ENCODE data around the gene CSH2. TPM values are rescaled to one million over a fixed set of nuclear protein-coding genes. Genes with fewer than 3 reads are reported as not detected.
A peak's percentile ranks its signal among the peaks of the same experiment; 100 is the strongest.

The CSH2 gene
- total and polyA plus RNA-seq, 2 of the 13 experiments (the other 11 are each of a cell fraction or from before 2014, with no cell fraction given) = not detected

GRCh38 chr17:63848834-63849689 is 24.4 kb downstream of the CSH2 start (continued):
- TF ChIP-seq, protein P1, sequence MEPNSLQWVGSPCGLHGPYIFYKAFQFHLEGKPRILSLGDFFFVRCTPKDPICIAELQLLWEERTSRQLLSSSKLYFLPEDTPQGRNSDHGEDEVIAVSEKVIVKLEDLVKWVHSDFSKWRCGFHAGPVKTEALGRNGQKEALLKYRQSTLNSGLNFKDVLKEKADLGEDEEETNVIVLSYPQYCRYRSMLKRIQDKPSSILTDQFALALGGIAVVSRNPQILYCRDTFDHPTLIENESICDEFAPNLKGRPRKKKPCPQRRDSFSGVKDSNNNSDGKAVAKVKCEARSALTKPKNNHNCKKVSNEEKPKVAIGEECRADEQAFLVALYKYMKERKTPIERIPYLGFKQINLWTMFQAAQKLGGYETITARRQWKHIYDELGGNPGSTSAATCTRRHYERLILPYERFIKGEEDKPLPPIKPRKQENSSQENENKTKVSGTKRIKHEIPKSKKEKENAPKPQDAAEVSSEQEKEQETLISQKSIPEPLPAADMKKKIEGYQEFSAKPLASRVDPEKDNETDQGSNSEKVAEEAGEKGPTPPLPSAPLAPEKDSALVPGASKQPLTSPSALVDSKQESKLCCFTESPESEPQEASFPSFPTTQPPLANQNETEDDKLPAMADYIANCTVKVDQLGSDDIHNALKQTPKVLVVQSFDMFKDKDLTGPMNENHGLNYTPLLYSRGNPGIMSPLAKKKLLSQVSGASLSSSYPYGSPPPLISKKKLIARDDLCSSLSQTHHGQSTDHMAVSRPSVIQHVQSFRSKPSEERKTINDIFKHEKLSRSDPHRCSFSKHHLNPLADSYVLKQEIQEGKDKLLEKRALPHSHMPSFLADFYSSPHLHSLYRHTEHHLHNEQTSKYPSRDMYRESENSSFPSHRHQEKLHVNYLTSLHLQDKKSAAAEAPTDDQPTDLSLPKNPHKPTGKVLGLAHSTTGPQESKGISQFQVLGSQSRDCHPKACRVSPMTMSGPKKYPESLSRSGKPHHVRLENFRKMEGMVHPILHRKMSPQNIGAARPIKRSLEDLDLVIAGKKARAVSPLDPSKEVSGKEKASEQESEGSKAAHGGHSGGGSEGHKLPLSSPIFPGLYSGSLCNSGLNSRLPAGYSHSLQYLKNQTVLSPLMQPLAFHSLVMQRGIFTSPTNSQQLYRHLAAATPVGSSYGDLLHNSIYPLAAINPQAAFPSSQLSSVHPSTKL (CRISPR knock-in tag; IDR thresholded peaks at IDR 0.05) = no peak
- no peak for TF ChIP-seq BCL6 (CRISPR knock-in tag; IDR thresholded peaks at IDR 0.05)
- TF ChIP-seq RORA (CRISPR knock-in tag; IDR thresholded peaks at IDR 0.05) = no peak
- TF ChIP-seq NR2C2 (CRISPR knock-in tag; IDR thresholded peaks at IDR 0.05; ENCODE audit: borderline replicate concordance) = no peak
- TF ChIP-seq ZNF550 (CRISPR knock-in tag; IDR thresholded peaks at IDR 0.05; ENCODE audit: borderline replicate concordance) = no peak
- TF ChIP-seq NR2F6 (IDR thresholded peaks at IDR 0.05) = no peak
- TF ChIP-seq NR2F6 (CRISPR knock-in tag; IDR thresholded peaks at IDR 0.05) = no peak
- TF ChIP-seq ZNF891 (CRISPR knock-in tag; IDR thresholded peaks at IDR 0.05) = peak; percentile 46
- no peak for TF ChIP-seq MEF2D (CRISPR knock-in tag; IDR thresholded peaks at IDR 0.05)
- TF ChIP-seq, protein P2, sequence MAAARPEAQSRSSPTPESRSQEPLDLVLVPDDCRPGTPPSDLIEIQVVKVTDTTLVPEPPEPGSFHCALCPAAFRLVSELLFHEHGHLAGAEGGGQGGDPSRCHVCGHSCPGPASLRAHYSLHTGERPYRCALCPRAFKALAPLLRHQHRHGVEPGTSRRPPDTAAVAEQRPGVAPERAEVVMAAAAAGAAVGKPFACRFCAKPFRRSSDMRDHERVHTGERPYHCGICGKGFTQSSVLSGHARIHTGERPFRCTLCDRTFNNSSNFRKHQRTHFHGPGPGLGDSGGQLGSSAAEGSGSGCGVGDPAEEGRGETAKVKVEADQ (CRISPR knock-in tag; IDR thresholded peaks at IDR 0.05; ENCODE audit: borderline replicate concordance) = no peak; the same call in 1 of the 2 replicates
- TF ChIP-seq ZBTB38 (CRISPR knock-in tag; IDR thresholded peaks at IDR 0.05) = peak; percentile 91; the same call in 1 of the 2 replicates
- no peak for TF ChIP-seq THAP8 (CRISPR knock-in tag; IDR thresholded peaks at IDR 0.05; ENCODE audit: borderline replicate concordance)
- TF ChIP-seq POLR2AphosphoS2 (IDR thresholded peaks at IDR 0.05; ENCODE audit: low read depth, low read length) = no peak
- no peak for TF ChIP-seq ARNTL (CRISPR knock-in tag; IDR thresholded peaks at IDR 0.05)
- no peak for TF ChIP-seq ZNF124 (CRISPR knock-in tag; IDR thresholded peaks at IDR 0.05)
- TF ChIP-seq ZFP36 (IDR thresholded peaks at IDR 0.05; ENCODE audit: borderline replicate concordance, low read depth, low read length, partially characterized antibody) = no peak
- TF ChIP-seq ZNF772 (CRISPR knock-in tag; IDR thresholded peaks at IDR 0.05) = no peak
- TF ChIP-seq, protein P3, sequence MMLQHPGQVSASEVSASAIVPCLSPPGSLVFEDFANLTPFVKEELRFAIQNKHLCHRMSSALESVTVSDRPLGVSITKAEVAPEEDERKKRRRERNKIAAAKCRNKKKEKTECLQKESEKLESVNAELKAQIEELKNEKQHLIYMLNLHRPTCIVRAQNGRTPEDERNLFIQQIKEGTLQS (CRISPR knock-in tag; IDR thresholded peaks at IDR 0.05) = no peak
- TF ChIP-seq HOXD1 (CRISPR knock-in tag; IDR thresholded peaks at IDR 0.05) = no peak
- TF ChIP-seq, protein P4, sequence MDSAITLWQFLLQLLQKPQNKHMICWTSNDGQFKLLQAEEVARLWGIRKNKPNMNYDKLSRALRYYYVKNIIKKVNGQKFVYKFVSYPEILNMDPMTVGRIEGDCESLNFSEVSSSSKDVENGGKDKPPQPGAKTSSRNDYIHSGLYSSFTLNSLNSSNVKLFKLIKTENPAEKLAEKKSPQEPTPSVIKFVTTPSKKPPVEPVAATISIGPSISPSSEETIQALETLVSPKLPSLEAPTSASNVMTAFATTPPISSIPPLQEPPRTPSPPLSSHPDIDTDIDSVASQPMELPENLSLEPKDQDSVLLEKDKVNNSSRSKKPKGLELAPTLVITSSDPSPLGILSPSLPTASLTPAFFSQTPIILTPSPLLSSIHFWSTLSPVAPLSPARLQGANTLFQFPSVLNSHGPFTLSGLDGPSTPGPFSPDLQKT (CRISPR knock-in tag; IDR thresholded peaks at IDR 0.05; ENCODE audit: borderline replicate concordance) = no peak
- no peak for TF ChIP-seq NCOA5 (CRISPR knock-in tag; IDR thresholded peaks at IDR 0.05)
- TF ChIP-seq SRSF1 (optimal IDR thresholded peaks at IDR 0.05; ENCODE audit: low read depth, low read length) = no peak
- no peak for TF ChIP-seq MTF2 (CRISPR knock-in tag; IDR thresholded peaks at IDR 0.05; ENCODE audit: borderline replicate concordance)
- no peak for TF ChIP-seq ATAD3A (CRISPR knock-in tag; IDR thresholded peaks at IDR 0.05)
